Measurements from ENCODE around the gene SOST.
"Not testable (repeated sequence)": the region's sequence is repeated elsewhere in the genome, so short reads cannot be mapped to it uniquely, and the experiment has no call there.

The SOST gene

GRCh38 chr17:43758497-43759174 is at the start of gene SOST:
TSS of gene SOST (minus strand) at chr17:43758791. CDS start at chr17:43758741, 50 bp downstream.
- no peak for DNase-seq (ENCODE audit: low read depth in 2 of 2)

GRCh38 chr17:43808076-43808475 is 49.5 kb upstream of the SOST start:
- no peak for DNase-seq (ENCODE audit: low read depth in 2 of 2)

GRCh38 chr17:43805117-43805516 is 46.5 kb upstream of the SOST start:
- no peak for DNase-seq (ENCODE audit: low read depth in 2 of 2)

GRCh38 chr17:43803758-43804157 is 45.2 kb upstream of the SOST start:
- no peak for DNase-seq (ENCODE audit: low read depth in 2 of 2)

GRCh38 chr17:43801844-43802243 is 43.3 kb upstream of the SOST start:
- no peak for DNase-seq (ENCODE audit: low read depth in 2 of 2)

- no peak for DNase-seq (ENCODE audit: low read depth in 2 of 2)
These were observed 42.1 kb upstream of the SOST start for GRCh38 chr17:43800736-43801135.

- no peak for DNase-seq (ENCODE audit: low read depth in 2 of 2)
These were observed 40.5 kb upstream of the SOST start for GRCh38 chr17:43799047-43799446.

GRCh38 chr17:43798024-43798423 is 39.4 kb upstream of the SOST start:
- not testable (repeated sequence) for DNase-seq (ENCODE audit: low read depth in 2 of 2)

- not testable (repeated sequence) for DNase-seq (ENCODE audit: low read depth in 2 of 2)
These were observed 34.1 kb upstream of the SOST start for GRCh38 chr17:43792668-43793067.

GRCh38 chr17:43791589-43791988 is 33.0 kb upstream of the SOST start:
- DNase-seq (ENCODE audit: low read depth in 2 of 2) = no peak

GRCh38 chr17:43790311-43790940 is 31.8 kb upstream of the SOST start:
- no peak for DNase-seq (ENCODE audit: low read depth in 2 of 2)

- DNase-seq (ENCODE audit: low read depth in 2 of 2) = no peak
These were observed 30.9 kb upstream of the SOST start for GRCh38 chr17:43789482-43789881.

GRCh38 chr17:43788540-43788939 is 29.9 kb upstream of the SOST start:
- no peak for DNase-seq (ENCODE audit: low read depth in 2 of 2)

- DNase-seq (ENCODE audit: low read depth in 2 of 2) = no peak
These were observed 29.1 kb upstream of the SOST start for GRCh38 chr17:43787728-43788127.

- no peak for DNase-seq (ENCODE audit: low read depth in 2 of 2)
These were observed 26.1 kb upstream of the SOST start for GRCh38 chr17:43784628-43785101.

- no peak for DNase-seq (ENCODE audit: low read depth in 2 of 2)
These were observed 25.5 kb upstream of the SOST start for GRCh38 chr17:43784068-43784467.

- no peak for DNase-seq (ENCODE audit: low read depth in 2 of 2)
These were observed 24.5 kb upstream of the SOST start for GRCh38 chr17:43782913-43783680.

GRCh38 chr17:43780135-43780534 is 21.5 kb upstream of the SOST start, which contains the start of gene CFAP97D1:
TSS of gene CFAP97D1 (plus strand) at chr17:43780435. CDS start at chr17:43780463, 28 bp downstream.
- DNase-seq (ENCODE audit: low read depth in 2 of 2) = no peak

- DNase-seq (ENCODE audit: low read depth in 2 of 2) = no peak
These were observed 20.8 kb upstream of the SOST start for GRCh38 chr17:43779145-43780125.

GRCh38 chr17:43778337-43779144 is 19.9 kb upstream of the SOST start, which contains the start of gene DUSP3:
TSS of gene DUSP3 (minus strand) at chr17:43778977. CDS start at chr17:43778924, 53 bp downstream.
- DNase-seq (ENCODE audit: low read depth in 2 of 2) = peak; percentile 28 to 49

Measured in stimulated activated CD8-positive, alpha-beta memory T cell treated with anti-CD3 and anti-CD28 coated beads, Interleukin-15, amount 100 ng/mL, for 4 hours (primary cell).